ENCODE results near the gene NDUFAF3.

DNA sequence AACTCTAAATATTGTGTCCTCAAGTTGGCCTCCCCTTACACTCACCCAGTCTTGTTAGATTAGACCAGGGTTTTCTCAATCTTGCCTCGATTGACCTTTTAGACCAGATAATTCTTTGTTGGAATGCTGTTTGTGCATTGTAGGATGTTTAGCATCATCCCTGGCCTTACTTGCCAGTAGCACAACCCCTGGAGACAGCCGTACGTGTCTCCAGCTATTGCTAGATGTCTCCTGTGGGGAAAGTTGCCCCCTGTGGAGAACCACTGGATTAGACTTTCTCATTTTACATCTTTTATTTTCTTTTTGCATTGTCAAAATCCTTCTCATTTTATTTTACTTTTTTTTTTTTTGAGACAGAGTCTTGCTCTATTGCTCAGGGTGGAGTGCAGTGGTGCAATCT lies 12.5 kb upstream of the NDUFAF3 start:
- no peak for TF ChIP-seq RFX5 (IDR thresholded peaks at IDR 0.05; ENCODE audit: low read depth, low read length)
- TF ChIP-seq, protein P1, sequence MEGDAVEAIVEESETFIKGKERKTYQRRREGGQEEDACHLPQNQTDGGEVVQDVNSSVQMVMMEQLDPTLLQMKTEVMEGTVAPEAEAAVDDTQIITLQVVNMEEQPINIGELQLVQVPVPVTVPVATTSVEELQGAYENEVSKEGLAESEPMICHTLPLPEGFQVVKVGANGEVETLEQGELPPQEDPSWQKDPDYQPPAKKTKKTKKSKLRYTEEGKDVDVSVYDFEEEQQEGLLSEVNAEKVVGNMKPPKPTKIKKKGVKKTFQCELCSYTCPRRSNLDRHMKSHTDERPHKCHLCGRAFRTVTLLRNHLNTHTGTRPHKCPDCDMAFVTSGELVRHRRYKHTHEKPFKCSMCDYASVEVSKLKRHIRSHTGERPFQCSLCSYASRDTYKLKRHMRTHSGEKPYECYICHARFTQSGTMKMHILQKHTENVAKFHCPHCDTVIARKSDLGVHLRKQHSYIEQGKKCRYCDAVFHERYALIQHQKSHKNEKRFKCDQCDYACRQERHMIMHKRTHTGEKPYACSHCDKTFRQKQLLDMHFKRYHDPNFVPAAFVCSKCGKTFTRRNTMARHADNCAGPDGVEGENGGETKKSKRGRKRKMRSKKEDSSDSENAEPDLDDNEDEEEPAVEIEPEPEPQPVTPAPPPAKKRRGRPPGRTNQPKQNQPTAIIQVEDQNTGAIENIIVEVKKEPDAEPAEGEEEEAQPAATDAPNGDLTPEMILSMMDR (conservative IDR thresholded peaks at IDR 0.05; ENCODE audit: low read depth, low read length) = no peak
- TF ChIP-seq POLR2A (IDR thresholded peaks at IDR 0.05; ENCODE audit: low read depth, low read length) = no peak
- no peak for TF ChIP-seq CEBPB (IDR thresholded peaks at IDR 0.05; ENCODE audit: low read depth, low read length)
- no peak for TF ChIP-seq FOS (IDR thresholded peaks at IDR 0.05; ENCODE audit: low read depth, low read length)
- no peak for TF ChIP-seq CHD1 (IDR thresholded peaks at IDR 0.05; ENCODE audit: low read depth, low read length)
- TF ChIP-seq, protein P2, sequence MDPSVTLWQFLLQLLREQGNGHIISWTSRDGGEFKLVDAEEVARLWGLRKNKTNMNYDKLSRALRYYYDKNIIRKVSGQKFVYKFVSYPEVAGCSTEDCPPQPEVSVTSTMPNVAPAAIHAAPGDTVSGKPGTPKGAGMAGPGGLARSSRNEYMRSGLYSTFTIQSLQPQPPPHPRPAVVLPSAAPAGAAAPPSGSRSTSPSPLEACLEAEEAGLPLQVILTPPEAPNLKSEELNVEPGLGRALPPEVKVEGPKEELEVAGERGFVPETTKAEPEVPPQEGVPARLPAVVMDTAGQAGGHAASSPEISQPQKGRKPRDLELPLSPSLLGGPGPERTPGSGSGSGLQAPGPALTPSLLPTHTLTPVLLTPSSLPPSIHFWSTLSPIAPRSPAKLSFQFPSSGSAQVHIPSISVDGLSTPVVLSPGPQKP (IDR thresholded peaks at IDR 0.05; ENCODE audit: borderline replicate concordance, low read depth, low read length) = no peak
- TF ChIP-seq MXI1 (IDR thresholded peaks at IDR 0.05; ENCODE audit: borderline replicate concordance, low read depth, low read length) = no peak
- TF ChIP-seq MAFK (IDR thresholded peaks at IDR 0.05; ENCODE audit: low read depth, low read length) = no peak

Measured in IMR-90 (cell line).